GM18861 (cell line): Measurements from ENCODE around the gene CXXC4.

Experiments
- ATAC-seq: cut with Tn5 transposase; IDR thresholded peaks from one replicate; pipeline ENCODE4 v1.9.1; 2021; ENCODE audit not compliant: unreplicated experiment

Gene CXXC4

DNA sequence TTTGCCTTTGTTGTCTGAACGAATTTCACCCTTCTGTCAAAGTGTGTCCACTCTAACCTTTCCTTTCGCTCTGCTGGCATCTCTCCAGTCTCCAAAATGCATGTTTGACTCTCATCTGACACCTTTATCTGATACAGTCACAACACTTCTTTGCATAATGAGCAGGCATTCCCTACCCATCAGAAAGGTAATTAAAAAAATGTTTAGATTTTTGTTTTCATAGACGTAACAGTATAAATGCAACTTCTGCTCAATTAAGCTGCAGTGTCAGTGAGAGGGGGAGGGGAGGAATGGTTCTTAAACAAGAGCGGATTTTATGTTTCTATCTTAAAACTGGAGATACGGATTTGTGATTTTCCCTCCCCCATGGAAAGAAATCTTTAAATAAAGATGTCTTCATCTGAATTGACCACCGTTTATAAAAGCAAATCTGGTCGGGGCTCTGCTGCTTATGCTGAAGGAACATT is 70.2 kb downstream of the CXXC4 start:
- no peak for ATAC-seq

GRCh38 chr4:104421566-104421965 is 73.1 kb downstream of the CXXC4 start:
- no peak for ATAC-seq

DNA sequence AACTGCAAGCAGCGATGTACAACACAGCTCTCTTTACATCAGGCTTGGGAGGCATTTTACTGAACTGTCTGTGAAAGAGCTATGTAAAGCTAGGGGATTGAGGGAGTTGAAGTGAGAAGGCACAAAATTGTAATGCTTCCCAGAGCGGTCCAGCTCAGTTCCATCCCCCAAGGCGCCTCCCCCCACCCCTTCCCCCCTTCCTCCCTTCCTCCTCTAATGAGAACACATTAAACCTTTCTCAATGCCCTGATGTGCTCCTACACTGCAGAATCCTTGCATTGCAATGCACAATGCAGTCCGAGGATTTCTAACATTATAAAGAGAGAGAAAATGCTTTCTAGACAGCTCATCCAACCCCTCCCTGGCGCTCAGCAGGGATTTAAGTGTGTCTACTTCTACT is 73.9 kb downstream of the CXXC4 start:
- ATAC-seq = no peak
